Myocyte (in vitro differentiated cells): ENCODE results near the gene RBFOX2. TPM values are rescaled to one million over a fixed set of nuclear protein-coding genes. Genes with fewer than 3 reads are reported as not detected.
"Not testable (repeated sequence)": the region's sequence is repeated elsewhere in the genome, so short reads cannot be mapped to it uniquely, and the experiment has no call there.

Experiments used
- DNase-seq: peaks from one replicate; pipeline ENCODE4 v3.0.0-alpha.2; 2012; ENCODE audit warnings: low read depth
- total RNA-seq: library from RNA; depleted of rRNA; stranded (reverse); fragments of >200 nt; gene quantifications from 2 replicates; pipeline ENCODE4 v1.2.3, GENCODE V29; 2014

RBFOX2 gene
- total RNA-seq, 1 donor from 2014 or later: 179 TPM

- DNase-seq: peak; percentile 9
Observed at GRCh38 chr22:35835267-35835997, 193.2 kb downstream of the RBFOX2 start.

DNA sequence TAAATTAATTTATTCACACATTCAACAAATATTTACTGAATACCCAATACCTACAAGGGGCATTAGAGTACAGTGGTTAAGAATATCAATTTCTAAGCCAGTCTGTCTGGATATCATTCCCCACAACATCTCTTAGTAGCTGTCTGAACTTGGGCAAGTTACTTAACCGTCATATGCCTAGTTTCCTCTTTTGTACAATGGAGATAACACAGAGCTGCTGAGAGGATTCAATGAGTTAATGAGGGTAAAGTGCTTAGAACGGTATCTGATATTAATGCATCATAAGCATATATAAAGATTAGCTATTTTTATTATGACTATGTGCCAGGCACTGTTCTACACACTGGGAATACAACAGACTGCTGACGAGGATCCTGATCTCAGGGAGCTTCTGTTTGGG, 194.6 kb downstream of the RBFOX2 start:
- no peak for DNase-seq

- no peak for DNase-seq
Observed at GRCh38 chr22:35830305-35830704, 198.3 kb downstream of the RBFOX2 start.

DNA sequence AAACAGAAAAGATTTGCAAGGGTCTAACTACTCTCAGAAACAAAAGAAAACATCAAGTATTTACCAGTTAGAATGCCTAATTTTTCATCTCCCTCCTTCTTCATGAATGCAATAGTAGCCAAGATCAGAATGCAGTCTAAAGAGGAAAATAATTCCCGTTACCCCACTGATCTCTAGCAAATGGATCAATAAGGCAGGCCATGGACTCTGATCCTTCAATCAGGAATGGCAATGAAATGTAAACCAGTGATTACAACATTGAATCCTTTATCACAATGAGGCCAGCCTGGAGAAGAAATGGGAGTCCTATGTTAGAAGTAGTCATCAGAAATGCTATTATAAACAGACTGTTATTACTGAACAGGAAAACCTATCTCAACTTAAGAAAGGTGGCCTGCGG, 204.4 kb downstream of the RBFOX2 start:
- no peak for DNase-seq

- no peak for DNase-seq
Observed at GRCh38 chr22:35821654-35822053, 207.0 kb downstream of the RBFOX2 start.

GRCh38 chr22:35819421-35819820, 209.2 kb downstream of the RBFOX2 start:
- DNase-seq: no peak

- DNase-seq: no peak
Observed at GRCh38 chr22:35818897-35819296, 209.7 kb downstream of the RBFOX2 start.

- DNase-seq: no peak
Observed at GRCh38 chr22:35812600-35812999, 216.0 kb downstream of the RBFOX2 start.

DNA sequence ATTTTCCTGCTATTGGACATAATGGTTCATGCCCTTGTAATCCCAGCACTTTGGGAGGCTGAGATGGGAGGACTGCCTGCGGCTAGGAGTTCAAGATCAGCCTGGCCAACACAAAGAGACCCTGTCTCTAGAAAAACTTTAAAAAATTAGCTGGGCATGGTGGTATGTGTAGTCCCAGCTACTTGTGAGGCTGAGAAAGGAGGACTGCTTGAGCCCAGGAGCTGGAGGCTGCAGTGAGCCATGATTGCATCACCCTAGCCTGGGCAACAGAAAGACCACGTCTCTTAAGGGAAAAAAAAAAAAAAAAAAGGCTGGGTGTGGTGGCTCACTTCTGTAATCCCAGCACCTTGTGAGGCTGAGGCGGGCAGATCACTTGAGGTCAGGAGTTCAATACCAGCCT, 217.0 kb downstream of the RBFOX2 start:
- no peak for DNase-seq

- no peak for DNase-seq
Observed at GRCh38 chr22:35809816-35810215, 218.8 kb downstream of the RBFOX2 start.

DNA sequence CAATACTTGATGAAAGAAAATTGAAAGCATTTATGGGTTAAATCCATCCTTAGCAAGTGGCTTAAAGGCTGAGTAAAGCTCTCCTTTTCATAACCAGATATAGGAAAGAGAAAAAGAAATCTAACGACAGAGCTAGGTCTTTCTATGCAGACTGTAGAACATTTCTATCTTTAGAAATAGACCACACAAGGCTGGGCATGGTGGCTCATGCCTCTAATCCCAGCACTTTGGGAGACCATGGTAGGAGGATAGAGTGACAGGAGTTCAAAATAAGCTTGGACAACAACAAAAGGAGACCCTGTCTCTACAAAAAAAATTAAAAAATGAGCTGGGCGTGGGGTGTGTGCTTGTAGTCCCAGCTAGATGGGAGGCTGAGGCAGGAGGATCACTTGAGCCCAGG, 220.2 kb downstream of the RBFOX2 start:
- peak; percentile 52 for DNase-seq

GRCh38 chr22:35806668-35807067, 222.0 kb downstream of the RBFOX2 start:
- DNase-seq: not testable (repeated sequence)

GRCh38 chr22:35805466-35805865, 223.2 kb downstream of the RBFOX2 start:
- DNase-seq: no peak

DNA sequence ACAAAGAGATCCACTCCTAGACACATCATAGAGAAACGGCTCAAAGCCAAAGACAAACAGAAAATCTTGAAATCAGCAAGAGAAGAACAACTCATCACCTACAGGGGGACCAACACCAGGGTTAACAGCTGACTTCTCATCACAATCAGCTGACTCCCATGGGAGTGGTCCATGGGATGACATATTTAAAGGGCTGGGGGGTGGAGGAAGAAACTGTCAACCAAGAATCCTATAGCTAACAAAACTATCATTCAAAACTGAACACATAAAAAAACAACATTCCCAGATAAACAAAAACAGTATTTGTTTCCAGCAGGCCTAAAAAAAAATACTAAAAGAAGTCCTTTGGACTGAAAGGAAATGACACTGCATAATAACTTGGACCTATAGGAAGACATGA, 224.2 kb downstream of the RBFOX2 start:
- no peak for DNase-seq

DNA sequence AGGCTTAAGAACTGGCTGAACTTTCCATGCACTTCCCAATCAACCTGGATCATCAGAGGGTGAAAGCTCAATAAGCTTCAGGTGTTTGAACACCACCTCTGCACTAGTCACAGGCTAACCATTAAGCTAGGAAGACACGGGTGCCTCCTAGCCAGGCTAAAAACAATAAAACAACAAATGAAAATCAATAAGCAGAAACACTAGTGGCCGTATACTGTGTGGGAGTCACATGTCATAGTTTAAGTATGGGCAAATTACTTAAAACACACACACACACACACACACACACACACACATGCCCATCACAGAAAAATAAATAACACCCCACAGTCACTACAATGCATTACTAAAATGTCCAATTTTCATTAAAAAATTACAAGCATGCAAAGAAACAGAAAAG, 225.7 kb downstream of the RBFOX2 start:
- no peak for DNase-seq

DNA sequence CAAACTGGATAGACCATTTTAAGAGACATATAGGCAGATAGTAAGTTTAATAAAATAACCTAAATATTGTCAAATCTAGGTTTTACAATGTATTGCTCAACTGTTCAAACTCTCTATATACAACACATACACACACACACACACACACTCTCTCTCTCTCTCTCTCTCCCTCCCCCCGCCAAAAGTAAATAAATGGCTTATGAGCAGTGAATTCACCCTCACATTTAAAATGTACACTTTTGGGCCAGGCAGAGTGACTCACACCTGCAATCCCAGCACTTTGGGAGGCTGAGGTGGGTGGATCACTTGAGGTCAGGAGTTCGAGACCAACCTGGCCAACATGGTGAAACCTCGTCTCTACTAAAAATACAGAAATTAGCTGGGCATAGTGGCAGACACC, 227.3 kb downstream of the RBFOX2 start:
- not testable (repeated sequence) for DNase-seq

GRCh38 chr22:35799150-35799549, 229.5 kb downstream of the RBFOX2 start:
- no peak for DNase-seq

DNA sequence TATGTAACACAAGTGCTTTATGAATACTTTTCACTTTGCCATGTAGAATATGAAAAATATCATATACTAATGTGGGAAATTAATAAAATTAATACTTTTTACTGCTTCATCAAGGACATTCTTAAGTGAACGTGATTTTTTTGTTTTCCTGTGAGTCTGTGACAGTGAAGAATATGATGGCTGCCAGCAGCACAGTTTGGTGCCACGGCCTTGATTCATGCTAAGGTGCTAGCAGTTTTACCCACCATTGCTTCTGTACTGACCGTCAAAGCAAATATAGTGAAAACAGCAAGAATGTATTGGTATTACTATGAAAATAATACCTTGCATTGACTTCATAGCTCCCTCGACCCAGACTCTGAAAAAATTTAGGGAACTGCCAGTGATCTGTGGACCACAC, 231.2 kb downstream of the RBFOX2 start:
- no peak for DNase-seq

DNA sequence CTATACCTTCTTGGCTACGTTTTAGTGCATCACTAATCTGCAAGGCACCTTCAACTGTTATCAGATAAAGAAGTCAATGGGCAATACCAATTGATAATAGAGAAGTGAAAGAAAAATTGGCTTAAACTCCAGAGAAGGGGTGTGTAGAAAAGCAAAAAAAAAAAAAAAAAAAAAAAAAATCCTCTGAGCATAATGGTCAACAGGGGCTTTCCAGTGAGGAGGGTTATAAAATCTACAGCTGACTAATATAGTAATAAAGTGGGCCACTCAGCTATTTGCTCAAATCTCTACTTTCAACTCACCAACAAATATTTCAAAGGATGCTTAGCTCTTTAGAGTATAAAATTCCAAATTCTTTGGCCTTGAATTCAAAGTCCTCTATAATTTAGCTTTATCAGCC, 233.1 kb downstream of the RBFOX2 start:
- DNase-seq: no peak

- DNase-seq: no peak
Observed at GRCh38 chr22:35792506-35792905, 236.1 kb downstream of the RBFOX2 start.

DNA sequence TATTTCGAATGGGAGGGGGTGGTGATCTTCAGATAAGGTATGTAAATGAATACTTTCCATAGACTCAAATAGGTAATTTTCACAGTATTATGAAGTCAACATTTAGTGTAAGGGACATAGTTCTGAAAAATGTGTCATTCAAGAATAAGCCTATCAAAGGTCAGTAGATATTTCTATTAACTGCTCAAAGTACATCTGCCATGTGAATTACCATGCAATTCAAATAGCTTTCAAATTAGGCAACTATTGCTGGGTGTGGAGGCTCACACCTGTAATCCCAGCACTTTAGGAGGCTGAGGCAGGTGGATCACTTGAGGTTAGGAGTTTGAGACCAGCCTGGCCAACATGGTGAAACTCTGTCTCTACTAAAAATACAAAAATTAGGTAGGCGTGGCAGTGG, 236.8 kb downstream of the RBFOX2 start:
- DNase-seq: not testable (repeated sequence)

DNA sequence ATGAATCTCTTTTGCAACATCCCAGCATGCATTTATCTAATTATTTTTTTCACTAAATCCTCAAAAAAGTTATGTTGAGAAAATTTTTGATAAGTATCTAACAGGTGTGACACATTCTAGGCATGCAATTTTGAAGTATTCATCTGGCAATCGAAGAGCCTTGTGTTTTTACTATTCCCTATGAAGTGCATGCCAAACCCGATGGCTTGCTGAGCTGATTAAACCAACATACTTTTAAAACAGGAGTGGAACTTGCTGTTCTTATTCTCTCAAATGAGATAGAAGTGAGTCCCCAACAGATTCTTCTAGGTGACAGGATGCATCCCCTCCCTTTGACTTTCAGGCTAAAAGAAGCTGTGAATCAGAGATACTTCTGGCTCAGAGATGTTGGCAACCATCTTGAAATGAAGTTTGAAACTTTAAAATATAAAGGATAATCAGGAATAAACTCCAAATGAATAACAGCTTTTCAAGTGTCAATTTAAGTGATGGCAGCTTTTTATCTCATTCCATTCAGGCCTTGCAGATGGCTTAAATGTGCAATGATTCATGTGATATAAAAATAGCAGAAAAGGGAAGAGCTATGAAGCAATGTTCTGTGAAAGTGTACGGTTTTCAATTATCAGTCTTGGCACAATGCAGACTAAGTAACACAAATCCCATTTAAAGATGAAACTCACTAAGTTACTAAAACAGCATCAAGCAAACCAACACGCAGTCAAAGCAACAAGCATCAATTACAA, 243.3 kb downstream of the RBFOX2 start:
- peak; percentile 35 for DNase-seq

- DNase-seq: no peak
Observed at GRCh38 chr22:35784633-35785032, 244.0 kb downstream of the RBFOX2 start.
